Measurements from ENCODE around the gene HNRNPC.
"Not testable (repeated sequence)": the region's sequence is repeated elsewhere in the genome, so short reads cannot be mapped to it uniquely, and the experiment has no call there.

Gene HNRNPC

DNA sequence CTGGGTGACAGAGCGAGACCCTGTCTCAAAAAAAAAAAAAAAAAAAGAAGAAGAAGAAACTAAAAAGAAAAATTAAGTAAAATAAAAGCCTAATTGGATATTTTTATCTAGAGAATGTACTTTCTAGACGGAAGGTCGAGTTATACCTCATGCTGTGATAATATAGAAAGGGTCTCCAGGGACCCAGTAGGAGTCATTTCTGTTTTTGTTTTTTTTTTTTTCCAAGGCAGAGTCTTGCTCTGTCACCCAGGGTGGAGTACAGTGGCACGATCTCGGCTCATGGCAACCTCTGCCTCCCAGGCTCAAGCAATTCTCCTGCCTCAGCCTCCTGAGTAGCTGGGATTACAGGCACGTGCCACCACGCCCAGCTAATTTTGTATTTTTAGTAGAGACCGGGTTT is 24.8 kb upstream of the HNRNPC start:
- CTCF ChIA-PET, H3K36me3 Mint-ChIP-seq, DNase-seq, H3K9me3 Mint-ChIP-seq, H3K4me3 Mint-ChIP-seq, H3K27ac Mint-ChIP-seq, H3K4me1 Mint-ChIP-seq: not testable (repeated sequence)
- peaks cover 16% of the 10 kb centered on the region for H3K27me3 Mint-ChIP-seq

DNA sequence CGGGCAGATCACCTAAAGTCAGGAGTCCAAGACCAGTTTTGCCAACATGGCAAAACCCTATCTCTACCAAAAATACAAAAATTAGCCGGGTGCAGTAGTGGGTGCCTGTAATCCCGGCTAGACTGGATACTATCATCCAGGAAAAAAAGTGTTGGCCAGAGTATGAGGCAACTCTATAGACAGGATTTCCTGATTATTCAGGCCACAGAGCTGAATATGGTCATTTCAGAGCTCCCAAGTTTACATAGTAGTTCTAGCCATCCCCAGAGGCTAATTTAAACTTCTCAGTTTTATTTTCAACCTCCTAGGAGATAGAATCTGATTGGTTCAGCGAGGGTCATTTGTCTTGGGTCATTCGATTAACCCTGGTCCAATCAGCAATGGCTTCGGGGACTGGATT is 17.9 kb upstream of the HNRNPC start:
- Mint-ChIP-seq H3K27ac (no peak overlapping the region), H3K4me3 (no peak overlapping the region), H3K36me3 (no peaks in the 10 kb centered on the region), H3K4me1 (no peaks in the 10 kb centered on the region), H3K9me3 (no peaks in the 10 kb centered on the region), H3K27me3 (peaks cover 22% of the 10 kb centered on the region)
- no peak for DNase-seq
- CTCF ChIA-PET: no interaction called here

DNA sequence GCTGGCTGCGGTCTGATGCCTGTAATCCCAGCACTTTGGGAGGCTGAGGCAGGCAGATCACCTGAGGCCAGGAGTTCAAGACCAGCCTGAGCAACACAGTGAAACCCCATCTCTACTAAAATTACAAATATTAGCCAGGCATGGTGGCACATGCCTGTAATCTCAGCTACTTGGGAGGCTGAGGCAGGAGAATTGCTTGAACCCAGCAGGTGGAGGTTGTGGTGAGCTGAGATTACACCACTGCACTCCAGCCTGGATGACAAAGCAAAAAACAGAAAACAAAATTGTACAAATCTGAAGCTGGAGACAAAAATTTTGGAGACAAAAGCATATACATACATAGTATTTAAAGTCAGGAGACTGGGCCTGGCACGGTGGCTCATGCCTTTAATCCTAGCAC is 17.3 kb upstream of the HNRNPC start:
- H3K9me3 Mint-ChIP-seq, H3K4me1 Mint-ChIP-seq, CTCF ChIA-PET, H3K27ac Mint-ChIP-seq, DNase-seq, H3K4me3 Mint-ChIP-seq, H3K36me3 Mint-ChIP-seq: not testable (repeated sequence)
- peaks cover 22% of the 10 kb centered on the region for H3K27me3 Mint-ChIP-seq

DNA sequence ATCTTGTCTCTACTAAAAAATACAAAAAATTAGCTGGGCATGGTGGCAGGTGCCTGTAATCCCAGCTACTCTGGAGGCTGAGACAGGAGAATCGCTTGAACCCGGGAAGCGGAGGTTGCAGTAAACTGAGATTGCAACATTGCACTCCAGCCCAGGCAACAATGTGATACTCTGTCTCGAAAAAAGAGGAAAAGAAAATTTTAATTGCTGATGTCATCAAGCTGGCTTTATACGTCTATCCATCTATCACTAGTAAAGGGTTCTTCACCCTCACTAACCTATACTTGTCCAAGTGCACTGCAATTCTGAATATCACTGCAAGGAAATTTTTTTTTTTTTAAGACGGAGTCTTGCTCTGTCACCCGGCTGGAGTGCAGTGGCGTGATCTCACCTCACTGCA is 12.7 kb upstream of the HNRNPC start:
- H3K36me3 Mint-ChIP-seq, H3K27ac Mint-ChIP-seq, DNase-seq, H3K4me1 Mint-ChIP-seq, H3K9me3 Mint-ChIP-seq, H3K4me3 Mint-ChIP-seq, CTCF ChIA-PET: not testable (repeated sequence)
- H3K27me3 Mint-ChIP-seq: peaks cover 17% of the 10 kb centered on the region

DNA sequence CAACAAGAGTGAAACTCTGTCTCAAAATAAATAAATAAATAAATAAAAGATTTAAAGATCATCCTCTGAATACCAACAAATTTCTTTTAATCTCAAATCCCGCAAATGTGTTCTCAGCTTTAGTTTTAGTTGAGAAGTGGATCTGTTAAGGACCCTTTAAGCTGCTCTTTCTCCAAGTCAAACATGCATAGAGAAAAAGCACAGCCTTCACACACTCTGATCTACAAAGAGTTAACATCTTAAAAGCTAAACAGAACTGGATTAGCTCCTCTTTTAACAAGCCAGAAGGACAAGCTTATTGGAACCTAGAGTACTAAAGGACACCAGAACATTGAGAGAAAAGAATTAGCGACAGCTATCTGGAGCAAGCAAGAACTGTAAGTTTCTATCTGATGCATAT is 10.5 kb upstream of the HNRNPC start, which contains the start of gene RPGRIP1:
RPGRIP1 (plus strand) TSS at position 301 of the 400 bp plus-strand sequence. CDS start 7,894 bp downstream, outside the sequence.
- no peaks in the 10 kb centered on the region for H3K36me3 Mint-ChIP-seq
- no peak within 1 kb of the TSS for H3K4me3 Mint-ChIP-seq
- H3K27ac Mint-ChIP-seq: no peak within 1 kb of the TSS
- H3K9me3 Mint-ChIP-seq: no peaks in the 10 kb centered on the region
- H3K27me3 Mint-ChIP-seq: peaks cover 7% of the 10 kb centered on the region
- no peaks in the 10 kb centered on the region for H3K4me1 Mint-ChIP-seq
- DNase-seq: no peak
- CTCF ChIA-PET: no interaction called here

DNA sequence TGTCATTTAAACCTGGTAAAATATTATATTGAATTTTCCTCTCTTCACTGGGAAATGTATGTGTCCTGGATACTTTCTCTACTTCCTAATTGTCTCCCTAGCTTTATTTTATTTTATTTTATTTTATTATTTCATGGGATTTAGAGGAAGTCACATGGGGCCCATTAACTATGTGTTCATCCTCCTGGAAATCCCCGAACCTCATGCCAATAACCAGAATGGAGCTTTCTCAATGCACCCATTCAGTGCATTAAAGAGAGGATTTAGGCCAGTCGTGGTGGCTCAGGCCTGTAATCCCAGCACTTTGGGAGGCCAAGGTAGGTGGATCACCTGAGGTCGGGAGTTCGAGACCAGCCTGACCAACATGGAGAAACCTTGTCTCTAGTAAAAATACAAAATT is 9.4 kb upstream of the HNRNPC start:
- Mint-ChIP-seq H3K4me1 (no peaks in the 10 kb centered on the region), H3K27me3 (peaks cover 5% of the 10 kb centered on the region), H3K27ac (no peak overlapping the region), H3K36me3 (no peaks in the 10 kb centered on the region), H3K9me3 (no peaks in the 10 kb centered on the region), H3K4me3 (no peak overlapping the region)
- no peak for DNase-seq
- CTCF ChIA-PET: no interaction called here

DNA sequence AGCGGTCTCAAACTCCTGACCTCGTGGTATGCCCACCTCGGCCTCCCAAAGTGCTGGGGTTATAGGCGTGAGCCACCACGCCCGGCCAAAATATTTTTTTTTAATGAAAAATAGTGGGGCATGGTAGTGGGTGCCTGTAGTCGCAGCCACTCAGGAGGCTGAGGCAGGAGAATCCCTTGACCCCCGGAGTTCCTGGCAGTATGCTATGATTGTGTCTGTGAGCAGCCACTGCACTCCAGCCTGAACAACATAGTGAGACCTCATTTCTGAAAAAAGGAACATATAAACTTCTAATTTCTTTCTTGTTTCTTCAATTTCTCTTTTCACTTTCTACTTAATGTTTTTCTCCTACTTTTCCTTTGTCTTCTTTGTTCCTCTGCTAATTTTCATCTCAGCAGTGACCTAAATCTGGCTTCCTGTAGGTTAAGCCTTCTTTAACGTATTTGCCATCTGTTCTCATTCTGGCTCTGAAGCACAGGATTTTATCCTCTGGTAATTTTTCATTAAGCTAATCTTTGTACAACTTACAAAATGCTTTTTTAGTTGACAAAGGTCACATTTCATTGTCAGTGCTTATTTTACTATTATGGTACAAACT is 6.1 kb upstream of the HNRNPC start:
- CTCF ChIA-PET: no interaction called here
- H3K36me3 Mint-ChIP-seq: no peaks in the 10 kb centered on the region
- no peak for DNase-seq
- no peak overlapping the region for H3K4me3 Mint-ChIP-seq
- peaks cover 4% of the 10 kb centered on the region for H3K4me1 Mint-ChIP-seq
- no peak overlapping the region for H3K27ac Mint-ChIP-seq
- H3K9me3 Mint-ChIP-seq: no peaks in the 10 kb centered on the region
- no peaks in the 10 kb centered on the region for H3K27me3 Mint-ChIP-seq

DNA sequence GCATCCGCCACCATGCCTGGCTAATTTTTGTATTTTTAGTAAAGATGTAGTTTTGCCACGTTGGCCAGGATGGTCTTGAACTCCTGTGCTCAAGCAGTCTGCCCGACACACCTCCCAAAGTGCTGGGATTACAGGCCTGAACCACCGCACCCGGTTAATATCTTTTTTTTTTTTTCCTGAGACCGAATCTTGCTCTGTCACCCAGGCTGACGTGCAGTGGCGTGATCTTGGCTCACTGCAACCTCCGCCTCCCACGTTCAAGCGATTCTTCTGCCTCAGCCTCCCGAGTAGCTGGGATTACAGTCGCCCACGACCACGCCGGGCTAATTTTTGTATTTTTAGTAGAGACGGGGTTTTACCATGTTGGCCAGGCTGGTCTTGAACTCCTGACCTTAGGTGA is 3.4 kb upstream of the HNRNPC start:
- H3K27ac Mint-ChIP-seq, H3K9me3 Mint-ChIP-seq: not testable (repeated sequence)

DNA sequence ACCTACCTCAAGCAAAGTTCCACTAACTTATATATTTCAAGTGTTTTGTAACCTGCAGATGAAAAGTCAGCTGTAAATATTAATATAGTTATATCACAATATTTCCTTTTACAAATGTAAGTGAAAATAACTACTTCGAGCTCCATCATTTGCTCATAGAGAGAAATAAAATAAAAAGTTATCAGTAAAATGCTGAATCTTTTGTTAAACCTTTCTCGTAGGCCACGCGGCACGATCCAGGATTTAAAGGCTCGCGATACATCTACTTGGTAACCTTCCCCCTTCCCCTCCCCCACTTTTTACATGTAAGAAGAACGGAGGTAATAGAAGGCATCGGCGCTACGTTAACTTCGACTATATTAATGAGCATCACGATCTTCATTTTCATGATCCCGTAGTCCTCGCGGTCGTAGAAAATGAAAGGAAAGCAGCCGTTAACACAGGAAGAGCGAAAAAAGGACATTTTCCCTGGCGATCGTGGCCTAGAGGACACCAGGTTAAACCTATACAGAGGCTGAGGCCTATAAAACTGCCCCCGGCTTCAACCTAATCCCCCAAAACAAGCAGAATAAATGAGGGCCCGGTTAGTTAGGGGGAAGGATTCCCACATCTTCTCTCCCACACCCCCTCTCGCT is 508 bp downstream of the HNRNPC start:
- Mint-ChIP-seq H3K4me1 (peaks cover 52% of the 10 kb centered on the region), H3K9me3 (no peaks in the 10 kb centered on the region), H3K27ac (peak overlapping the region; percentile 99), H3K36me3 (peaks cover 50% of the 10 kb centered on the region), H3K4me3 (peak overlapping the region; percentile 100), H3K27me3 (peaks cover 3% of the 10 kb centered on the region)
- CTCF ChIA-PET: no interaction called here
- DNase-seq: peak; percentile 57

More for the DNA sequence above, 3.4 kb upstream of the HNRNPC start:
- CTCF ChIA-PET, H3K4me3 Mint-ChIP-seq, DNase-seq, H3K27me3 Mint-ChIP-seq: not testable (repeated sequence)
- Mint-ChIP-seq H3K36me3 (peaks cover 18% of the 10 kb centered on the region), H3K4me1 (peaks cover 14% of the 10 kb centered on the region)

DNA sequence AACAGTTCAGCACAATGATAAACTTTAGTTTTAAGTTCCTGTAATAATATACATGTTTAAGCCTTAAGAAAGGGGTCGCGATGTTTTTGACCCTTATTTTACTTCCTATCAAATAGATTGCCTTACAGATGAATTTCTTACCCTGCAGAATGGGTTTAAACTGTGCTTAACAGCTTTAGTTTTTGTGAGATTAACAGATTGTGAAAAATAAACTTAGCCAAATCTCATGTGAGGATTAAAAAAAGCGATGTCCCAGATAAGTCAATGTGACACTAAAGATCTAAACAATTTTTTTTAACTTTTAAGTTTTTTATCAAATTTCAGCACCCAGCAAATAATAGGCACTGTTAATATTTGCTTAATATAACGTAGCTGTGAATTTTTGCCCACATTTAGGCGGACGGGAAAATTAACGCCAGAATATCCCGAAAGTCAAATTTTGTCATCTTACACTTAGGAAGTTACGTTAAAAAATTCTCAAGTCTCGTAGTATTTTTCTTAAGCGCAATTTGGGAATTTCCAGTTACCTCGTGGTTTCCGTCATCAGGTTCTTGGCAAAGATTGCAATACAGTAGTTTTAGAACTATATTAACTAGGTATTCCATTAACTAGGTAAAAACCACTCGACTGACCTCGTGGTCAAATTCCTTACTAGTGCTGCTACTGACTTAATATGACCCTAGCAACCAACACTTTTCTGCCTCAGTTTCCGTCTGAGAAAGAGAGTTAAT is 1.2 kb downstream of the HNRNPC start:
- Mint-ChIP-seq H3K27me3 (peaks cover 3% of the 10 kb centered on the region), H3K36me3 (peaks cover 57% of the 10 kb centered on the region), H3K9me3 (no peaks in the 10 kb centered on the region), H3K27ac (peak overlapping the region; percentile 99), H3K4me1 (peaks cover 59% of the 10 kb centered on the region), H3K4me3 (peak overlapping the region; percentile 100)
- no peak for DNase-seq
- CTCF ChIA-PET: no interaction called here

DNA sequence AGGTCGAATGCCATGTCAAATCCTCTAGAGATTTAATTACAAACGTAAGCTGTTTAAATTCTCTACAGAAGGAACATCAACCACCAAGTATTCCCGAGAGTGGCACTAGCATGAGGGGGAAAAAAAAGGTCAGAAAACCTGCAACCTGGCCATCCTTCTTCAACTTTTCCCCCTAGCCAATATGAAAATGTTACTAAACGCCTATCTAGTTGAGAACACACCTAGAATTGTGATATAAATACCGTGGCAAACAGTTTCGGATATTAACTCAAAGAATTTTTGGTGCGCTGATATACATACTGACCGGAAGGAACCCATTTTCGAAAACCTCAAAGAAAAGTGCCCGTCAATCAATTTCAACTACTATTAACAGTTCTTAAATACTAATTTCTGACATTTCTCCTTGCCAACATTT is 1.8 kb downstream of the HNRNPC start:
- Mint-ChIP-seq H3K27ac (peak overlapping the region; percentile 99), H3K27me3 (peaks cover 3% of the 10 kb centered on the region), H3K36me3 (peaks cover 59% of the 10 kb centered on the region), H3K4me3 (peak overlapping the region; percentile 100), H3K9me3 (no peaks in the 10 kb centered on the region), H3K4me1 (peaks cover 65% of the 10 kb centered on the region)
- DNase-seq: no peak
- CTCF ChIA-PET: no interaction called here

DNA sequence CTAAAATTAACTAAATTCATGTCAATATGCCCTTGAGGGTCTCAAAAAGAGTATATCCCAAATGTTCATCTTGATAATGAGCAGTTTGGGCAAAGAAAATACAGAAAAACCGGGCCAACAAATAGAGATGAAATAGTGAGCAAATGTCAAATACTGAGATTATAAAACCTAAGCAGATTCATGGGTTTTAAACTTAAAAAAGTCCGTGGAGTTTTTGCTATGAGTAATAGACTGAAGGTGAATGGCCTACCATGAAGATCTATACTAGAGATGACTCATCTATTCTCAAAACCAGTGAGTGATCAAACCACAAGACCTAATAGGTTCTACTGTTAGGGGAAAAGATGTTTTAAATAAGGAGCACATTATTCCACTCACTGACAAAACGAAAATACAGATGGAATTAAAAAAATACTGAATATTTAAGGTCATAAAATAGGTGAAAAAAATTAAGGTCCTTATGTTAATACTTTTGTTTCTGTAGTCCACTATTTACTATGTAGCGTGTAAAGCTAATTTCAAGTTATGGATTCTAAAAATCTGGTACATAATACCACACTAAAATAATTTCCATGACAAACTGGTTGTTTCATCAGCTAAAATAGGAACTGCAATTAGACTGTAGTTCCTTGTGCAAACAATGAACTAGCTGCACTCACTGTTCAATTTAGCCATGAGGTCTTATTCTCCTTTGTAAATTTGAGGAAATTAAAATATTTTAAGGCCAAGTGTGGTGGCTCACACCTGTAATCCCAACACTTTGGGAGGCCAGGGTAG is 5.0 kb downstream of the HNRNPC start:
- peaks cover 3% of the 10 kb centered on the region for H3K27me3 Mint-ChIP-seq
- peak overlapping the region; percentile 34 for H3K4me3 Mint-ChIP-seq
- peak overlapping the region; percentile 87 for H3K27ac Mint-ChIP-seq
- H3K4me1 Mint-ChIP-seq: peaks cover 78% of the 10 kb centered on the region
- no peak for DNase-seq
- CTCF ChIA-PET: no interaction called here
- H3K36me3 Mint-ChIP-seq: peaks cover 76% of the 10 kb centered on the region
- no peaks in the 10 kb centered on the region for H3K9me3 Mint-ChIP-seq

DNA sequence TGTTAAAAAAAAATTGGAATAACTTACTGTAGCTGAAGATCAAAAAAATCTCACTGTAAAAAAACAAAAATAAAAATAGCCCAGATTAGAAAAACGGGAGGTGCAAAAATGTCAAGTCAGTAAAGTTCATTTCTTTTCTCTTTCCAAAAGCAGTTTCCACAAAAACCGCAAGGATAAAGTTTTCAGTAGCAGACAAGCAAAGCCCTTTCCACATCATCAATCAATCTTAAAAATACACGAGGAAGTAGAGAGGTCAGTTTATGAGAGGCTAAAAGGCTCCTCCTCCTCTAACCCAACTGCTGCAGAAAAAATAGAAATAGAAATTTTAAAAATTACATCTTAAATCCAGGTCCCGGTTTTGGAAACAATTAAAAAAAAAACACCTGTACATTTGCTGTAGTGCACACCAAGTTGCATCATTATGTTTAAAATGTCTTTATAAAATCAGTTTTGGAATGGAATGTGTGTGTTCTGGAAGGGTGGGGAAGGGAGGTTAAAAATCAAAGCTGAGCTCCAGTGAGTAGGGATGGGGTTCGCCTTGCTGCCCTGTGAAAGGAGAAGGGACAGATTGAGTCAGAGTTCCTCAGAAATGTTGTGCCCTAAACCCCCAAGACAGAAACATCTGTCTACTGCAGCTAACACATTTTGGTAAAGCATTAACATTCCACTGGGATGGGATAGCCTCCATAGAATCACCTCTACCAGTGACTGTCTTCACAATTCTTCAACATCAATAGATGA is 5.8 kb downstream of the HNRNPC start:
- Mint-ChIP-seq H3K27ac (peak overlapping the region; percentile 87), H3K4me3 (peak overlapping the region; percentile 34), H3K9me3 (no peaks in the 10 kb centered on the region), H3K27me3 (no peaks in the 10 kb centered on the region), H3K36me3 (peaks cover 77% of the 10 kb centered on the region), H3K4me1 (peaks cover 86% of the 10 kb centered on the region)
- CTCF ChIA-PET: no interaction called here
- DNase-seq: no peak

DNA sequence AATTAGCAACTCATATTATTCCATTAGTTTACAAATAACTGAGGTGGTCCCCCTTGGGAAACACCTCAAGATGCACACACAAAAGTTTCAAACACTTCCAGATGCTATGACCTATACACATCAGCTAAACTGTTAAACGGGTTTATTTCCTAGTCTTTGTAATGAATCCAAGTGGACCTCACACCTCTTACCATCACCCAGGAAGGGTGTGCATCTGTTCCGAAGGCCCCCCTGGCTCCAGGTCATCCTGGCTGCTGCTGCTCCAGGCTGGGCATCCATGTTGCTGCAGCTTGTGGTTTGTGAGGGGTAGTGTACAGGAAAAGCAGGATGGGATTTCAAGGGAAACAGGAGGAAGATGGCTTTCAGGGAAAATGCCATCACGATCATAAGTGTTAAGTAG is 6.8 kb downstream of the HNRNPC start:
- CTCF ChIA-PET: no interaction called here
- Mint-ChIP-seq H3K36me3 (peaks cover 76% of the 10 kb centered on the region), H3K4me1 (peaks cover 90% of the 10 kb centered on the region), H3K9me3 (no peaks in the 10 kb centered on the region), H3K4me3 (peak overlapping the region; percentile 50), H3K27ac (peak overlapping the region; percentile 60), H3K27me3 (no peaks in the 10 kb centered on the region)
- DNase-seq: no peak
